Endothelial cell of umbilical vein (primary cell): ENCODE measurements around the gene NFATC3. TPM values are rescaled to one million over a fixed set of nuclear protein-coding genes. Genes with fewer than 3 reads are reported as not detected.

ENCODE experiments used
- BruUV-seq: library from RNA; stranded (reverse); fragments of 400-500 nt; replicated peaks from 2 replicates; lab custom pipeline; 2021; lab: Mats Ljungman, UMichigan
- CTCF ChIA-PET: fragments of 300-600, 350-600 bp; sonication (Branson Sonifier 250); formaldehyde crosslinking; loops from one replicate; lab custom pipeline; 2021; ENCODE audit warnings: antibody characterized with exemption, inconsistent platforms; lab: Charles Lee
- POLR2A ChIA-PET: fragments of 300-600, 350-600 bp; sonication (Branson Sonifier 250); formaldehyde crosslinking; loops from one replicate; lab custom pipeline; 2021; ENCODE audit warnings: antibody characterized with exemption, inconsistent platforms; lab: Charles Lee
- DNase-seq: peaks from one replicate; pipeline ENCODE4 v3.0.0-alpha.2; 2011; ENCODE audit warnings: low read depth, low spot score
- FAIRE-seq: peaks from 2 replicates; lab custom pipeline; 2011; peaks lifted over from hg19 to GRCh38; lab: Jason Lieb, UNC
- H2AFZ ChIP-seq: 2 replicates; pipeline ENCODE4 v1.6.0; 2012; ENCODE audit warnings: low read depth, low read length, control low read depth, inconsistent platforms
- H3K27ac ChIP-seq: 2 replicates; pipeline ENCODE4 v1.5.1; 2011; ENCODE audit warnings: low read depth, mild to moderate bottlenecking, control low read depth, low read length, moderate library complexity; ENCODE audit not compliant: insufficient read depth
- H3K27me3 ChIP-seq, 2 experiments: 2 replicates each; pipeline versions ENCODE4 v1.6.0 to v1.6.1; 2011; ENCODE audit warnings: low read length in 2 of 2, mixed read lengths in 1 of 2; ENCODE audit not compliant: control insufficient read depth in 2 of 2, insufficient read depth in 2 of 2
- H3K36me3 ChIP-seq, 2 experiments: 2 replicates in 1 of 2; 3 replicates in 1 of 2; pipeline ENCODE4 v1.5.1; 2011; ENCODE audit warnings: low read length in 2 of 2, mild to moderate bottlenecking in 1 of 2, moderate library complexity in 1 of 2; ENCODE audit not compliant: control insufficient read depth in 2 of 2, insufficient read depth in 2 of 2; ENCODE audit errors: extremely low read depth in 1 of 2
- H3K4me1 ChIP-seq: 3 replicates; pipeline ENCODE4 v1.5.1; 2011; ENCODE audit warnings: mild to moderate bottlenecking, low read length; ENCODE audit not compliant: control insufficient read depth, insufficient read depth; ENCODE audit errors: extremely low read depth
- H3K4me2 ChIP-seq: 2 replicates; pipeline ENCODE4 v1.6.1; 2011; ENCODE audit warnings: low read length, control low read depth, mixed read lengths; ENCODE audit not compliant: insufficient read depth
- H3K4me3 ChIP-seq, 3 experiments: fragments of 200-600 bp in 1 of 3; sonication (generic), shearing (Covaris generic) in 1 of 3; replicated peaks in 1 of 3; 2 replicates each; pipeline ENCODE4 v1.5.1; 2011 to 2016; ENCODE audit warnings: control low read depth in 3 of 3, low read length in 3 of 3, mild to moderate bottlenecking in 2 of 3, inconsistent platforms in 1 of 3, low read depth in 1 of 3, moderate library complexity in 1 of 3; ENCODE audit not compliant: insufficient read depth in 1 of 3
- H3K79me2 ChIP-seq: 2 replicates; pipeline ENCODE4 v1.6.0; 2012; ENCODE audit warnings: low read length, inconsistent platforms; ENCODE audit not compliant: control insufficient read depth, insufficient read depth
- H3K9ac ChIP-seq: replicated peaks from 2 replicates; pipeline ENCODE3; 2011; ENCODE audit warnings: low read length, control low read depth; ENCODE audit not compliant: insufficient read depth; ENCODE audit errors: extremely low read depth
- H3K9me1 ChIP-seq: replicated peaks from 3 replicates; pipeline ENCODE4 v1.6.0; 2011; ENCODE audit warnings: mild to moderate bottlenecking, low read length; ENCODE audit not compliant: control insufficient read depth, insufficient read depth; ENCODE audit errors: extremely low read depth
- H3K9me3 ChIP-seq: replicated peaks from 2 replicates; pipeline ENCODE4 v1.5.1; 2012; ENCODE audit warnings: low read length, inconsistent platforms; ENCODE audit not compliant: control insufficient read depth, insufficient read depth
- H4K20me1 ChIP-seq: replicated peaks from 2 replicates; pipeline ENCODE3; 2011; ENCODE audit warnings: mild to moderate bottlenecking, low read length; ENCODE audit not compliant: control insufficient read depth, insufficient read depth; ENCODE audit errors: extremely low read depth
- EZH2 ChIP-seq: IDR thresholded peaks from 2 replicates; pipeline ENCODE4 v1.6.1; 2012; ENCODE audit warnings: borderline replicate concordance, low read depth, mild to moderate bottlenecking, moderate library complexity, low read length, inconsistent platforms; ENCODE audit not compliant: severe bottlenecking
- FOS ChIP-seq: IDR thresholded peaks from 2 replicates; pipeline ENCODE4 v1.6.1; 2011; ENCODE audit warnings: mild to moderate bottlenecking, low read length, moderate library complexity, borderline replicate concordance; ENCODE audit not compliant: insufficient read depth
- GATA2 ChIP-seq: IDR thresholded peaks from 2 replicates; pipeline ENCODE4 v1.7.0; 2011; ENCODE audit warnings: low read depth, mild to moderate bottlenecking, moderate library complexity, mixed read lengths, low read length; ENCODE audit not compliant: insufficient read length, insufficient read depth
- JUN ChIP-seq: IDR thresholded peaks from 2 replicates; pipeline ENCODE4 v1.6.1; 2011; ENCODE audit warnings: borderline replicate concordance, low read depth; ENCODE audit not compliant: insufficient read length, insufficient read depth
- MYC ChIP-seq: IDR thresholded peaks from one replicate; pipeline ENCODE4 v1.6.1; 2011; ENCODE audit warnings: mild to moderate bottlenecking, low read depth, low read length
- POLR2A ChIP-seq: IDR thresholded peaks from 2 replicates; pipeline ENCODE4 v1.6.1; 2012; ENCODE audit warnings: low read depth, mild to moderate bottlenecking, control low read depth, low read length
- POLR2AphosphoS5 ChIP-seq: IDR thresholded peaks from 2 replicates; pipeline ENCODE4 v1.6.1; 2012; ENCODE audit warnings: low read depth, mild to moderate bottlenecking, control low read depth, low read length, moderate library complexity; ENCODE audit not compliant: insufficient read depth
- dilution Hi-C: fragments of 300-500 bp; cut with MboI; formaldehyde crosslinking; loops from one replicate; pipeline ENCODE4 v1.15.0; 2019; ENCODE audit warnings: low sequenced_read_pairs; ENCODE audit not compliant: extremely low pct_ligation_motif_present
- intact Hi-C: fragments of 100-400 bp; cut with micrococcal nuclease; formaldehyde crosslinking; loops from one replicate; pipeline ENCODE4 v1.10.0; 2022
- polyA plus RNA-seq, 4 experiments: library from polyadenylated mRNA; depleted of rRNA in 3 of 4; stranded (reverse) in 3 of 4; unstranded in 1 of 4; fragments of >200 nt; gene quantifications; 2 replicates each; pipeline versions ENCODE4 v1.2.1 to v1.2.3, GENCODE V29; 2011 to 2012; ENCODE audit warnings: missing spikeins in 1 of 4
- total RNA-seq: library from RNA; stranded (reverse); gene quantifications from 2 replicates; pipeline ENCODE4 v1.2.3, GENCODE V29; 2021
- TF ChIP-seq, protein P1 (sequence below), 2 donors: IDR thresholded peaks; 1 replicate in 1 of 2; 2 replicates in 1 of 2; pipeline ENCODE4 v1.5.1; 2011; ENCODE audit warnings: low read length in 2 of 2, mild to moderate bottlenecking in 2 of 2, moderate library complexity in 2 of 2, control low read depth in 1 of 2, inconsistent platforms in 1 of 2, low read depth in 1 of 2; ENCODE audit not compliant: insufficient read depth in 1 of 2; ENCODE audit errors: extremely low read depth in 1 of 2
- TF ChIP-seq, protein P2 (sequence below): IDR thresholded peaks from 2 replicates; pipeline ENCODE4 v1.6.1; 2011; ENCODE audit not compliant: insufficient read depth, insufficient read length

NFATC3 gene
- total and polyA plus RNA-seq, 2 donors (not counting 3 experiments of a cell fraction or from before 2014, with no cell fraction given): 15.6 to 33.1 TPM

DNA sequence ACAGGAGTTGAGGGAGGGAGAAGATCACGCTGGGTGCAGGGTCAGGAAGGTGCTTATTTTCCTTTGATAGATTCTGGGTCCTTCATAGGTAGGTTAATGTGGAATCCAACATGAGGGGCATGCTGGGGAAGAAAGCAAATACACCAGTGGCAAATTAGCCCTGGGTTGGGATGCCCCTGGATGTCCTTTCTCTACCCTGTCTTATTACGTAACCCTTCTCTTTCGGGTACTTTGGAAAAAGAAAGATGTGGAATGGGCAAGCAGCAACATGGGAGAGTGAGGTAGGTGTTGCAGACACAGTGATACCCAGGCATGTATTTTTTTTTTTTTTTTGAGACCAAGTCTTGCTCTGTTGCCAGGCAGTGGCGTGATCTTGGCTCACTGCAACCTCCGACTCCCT, 188.3 kb downstream of the NFATC3 start:
- BruUV-seq: no TSS peak
- ChIA-PET POLR2A (no interaction called here), CTCF (interaction anchor here (1.3 to 4.0 kb wide), 2 partner anchors 11 to 14 kb away, joined by 5 to 27 read pairs; partner anchors contain the start of gene SLC7A6)
- no peaks in the 10 kb centered on the region for H3K9me1 ChIP-seq
- DNase-seq: no peak
- H3K27ac ChIP-seq: no peak overlapping the region
- no peak overlapping the region for H2AFZ ChIP-seq
- H3K9ac ChIP-seq: no peak overlapping the region
- H3K79me2 ChIP-seq: peaks cover 71% of the 10 kb centered on the region
- intact Hi-C loops (no loop called here), dilution Hi-C loops (no loop called here)
- no peak overlapping the region for H3K4me2 ChIP-seq
- H3K36me3 ChIP-seq: peaks cover 0 to 26% of the 10 kb centered on the region in 2 experiments
- H3K9me3 ChIP-seq: no peaks in the 10 kb centered on the region
- H4K20me1 ChIP-seq: no peaks in the 10 kb centered on the region
- H3K4me3 ChIP-seq: no peak overlapping the region
- TF ChIP-seq, protein P1, sequence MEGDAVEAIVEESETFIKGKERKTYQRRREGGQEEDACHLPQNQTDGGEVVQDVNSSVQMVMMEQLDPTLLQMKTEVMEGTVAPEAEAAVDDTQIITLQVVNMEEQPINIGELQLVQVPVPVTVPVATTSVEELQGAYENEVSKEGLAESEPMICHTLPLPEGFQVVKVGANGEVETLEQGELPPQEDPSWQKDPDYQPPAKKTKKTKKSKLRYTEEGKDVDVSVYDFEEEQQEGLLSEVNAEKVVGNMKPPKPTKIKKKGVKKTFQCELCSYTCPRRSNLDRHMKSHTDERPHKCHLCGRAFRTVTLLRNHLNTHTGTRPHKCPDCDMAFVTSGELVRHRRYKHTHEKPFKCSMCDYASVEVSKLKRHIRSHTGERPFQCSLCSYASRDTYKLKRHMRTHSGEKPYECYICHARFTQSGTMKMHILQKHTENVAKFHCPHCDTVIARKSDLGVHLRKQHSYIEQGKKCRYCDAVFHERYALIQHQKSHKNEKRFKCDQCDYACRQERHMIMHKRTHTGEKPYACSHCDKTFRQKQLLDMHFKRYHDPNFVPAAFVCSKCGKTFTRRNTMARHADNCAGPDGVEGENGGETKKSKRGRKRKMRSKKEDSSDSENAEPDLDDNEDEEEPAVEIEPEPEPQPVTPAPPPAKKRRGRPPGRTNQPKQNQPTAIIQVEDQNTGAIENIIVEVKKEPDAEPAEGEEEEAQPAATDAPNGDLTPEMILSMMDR (IDR thresholded peaks at IDR 0.05; ENCODE audit: extremely low read depth in 1 of 2, insufficient read depth in 1 of 2, low read depth in 1 of 2, low read length in 2 of 2): no peak
- TF ChIP-seq, protein P2, sequence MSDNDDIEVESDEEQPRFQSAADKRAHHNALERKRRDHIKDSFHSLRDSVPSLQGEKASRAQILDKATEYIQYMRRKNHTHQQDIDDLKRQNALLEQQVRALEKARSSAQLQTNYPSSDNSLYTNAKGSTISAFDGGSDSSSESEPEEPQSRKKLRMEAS: no peak
- TF ChIP-seq FOS (no peak), POLR2AphosphoS5 (no peak), MYC (no peak), EZH2 (no peak), GATA2 (no peak), JUN (no peak), POLR2A (no peak)
- H3K4me1 ChIP-seq: no peaks in the 10 kb centered on the region
- FAIRE-seq: no peak
- no peaks in the 10 kb centered on the region for H3K27me3 ChIP-seq
